ENCODE measurements around the gene C9.
"Not testable (repeated sequence)": the region's sequence is repeated elsewhere in the genome, so short reads cannot be mapped to it uniquely, and the experiment has no call there.

The C9 gene

GRCh38 chr5:39274398-39275085 lies 89.8 kb downstream of the C9 start:
- H3K27ac ChIP-seq (ENCODE audit: poor library complexity, severe bottlenecking) = no peak overlapping the region
- no peaks in the 10 kb centered on the region for H3K36me3 ChIP-seq (ENCODE audit: low read depth)
- H3K4me1 ChIP-seq (ENCODE audit: insufficient read depth, poor library complexity, severe bottlenecking) = no peaks in the 10 kb centered on the region
- no peak for ATAC-seq (ENCODE audit: low read depth)
- no peak for DNase-seq (ENCODE audit: low spot score)
- TF ChIP-seq, protein P1, sequence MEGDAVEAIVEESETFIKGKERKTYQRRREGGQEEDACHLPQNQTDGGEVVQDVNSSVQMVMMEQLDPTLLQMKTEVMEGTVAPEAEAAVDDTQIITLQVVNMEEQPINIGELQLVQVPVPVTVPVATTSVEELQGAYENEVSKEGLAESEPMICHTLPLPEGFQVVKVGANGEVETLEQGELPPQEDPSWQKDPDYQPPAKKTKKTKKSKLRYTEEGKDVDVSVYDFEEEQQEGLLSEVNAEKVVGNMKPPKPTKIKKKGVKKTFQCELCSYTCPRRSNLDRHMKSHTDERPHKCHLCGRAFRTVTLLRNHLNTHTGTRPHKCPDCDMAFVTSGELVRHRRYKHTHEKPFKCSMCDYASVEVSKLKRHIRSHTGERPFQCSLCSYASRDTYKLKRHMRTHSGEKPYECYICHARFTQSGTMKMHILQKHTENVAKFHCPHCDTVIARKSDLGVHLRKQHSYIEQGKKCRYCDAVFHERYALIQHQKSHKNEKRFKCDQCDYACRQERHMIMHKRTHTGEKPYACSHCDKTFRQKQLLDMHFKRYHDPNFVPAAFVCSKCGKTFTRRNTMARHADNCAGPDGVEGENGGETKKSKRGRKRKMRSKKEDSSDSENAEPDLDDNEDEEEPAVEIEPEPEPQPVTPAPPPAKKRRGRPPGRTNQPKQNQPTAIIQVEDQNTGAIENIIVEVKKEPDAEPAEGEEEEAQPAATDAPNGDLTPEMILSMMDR (IDR thresholded peaks at IDR 0.05; ENCODE audit: poor library complexity, severe bottlenecking) = no peak
- no peak overlapping the region for H3K4me3 ChIP-seq (ENCODE audit: severe bottlenecking)
- no peaks in the 10 kb centered on the region for H3K9me3 ChIP-seq (ENCODE audit: severe bottlenecking)
- no peaks in the 10 kb centered on the region for H3K27me3 ChIP-seq (ENCODE audit: insufficient read depth, poor library complexity, severe bottlenecking)

DNA sequence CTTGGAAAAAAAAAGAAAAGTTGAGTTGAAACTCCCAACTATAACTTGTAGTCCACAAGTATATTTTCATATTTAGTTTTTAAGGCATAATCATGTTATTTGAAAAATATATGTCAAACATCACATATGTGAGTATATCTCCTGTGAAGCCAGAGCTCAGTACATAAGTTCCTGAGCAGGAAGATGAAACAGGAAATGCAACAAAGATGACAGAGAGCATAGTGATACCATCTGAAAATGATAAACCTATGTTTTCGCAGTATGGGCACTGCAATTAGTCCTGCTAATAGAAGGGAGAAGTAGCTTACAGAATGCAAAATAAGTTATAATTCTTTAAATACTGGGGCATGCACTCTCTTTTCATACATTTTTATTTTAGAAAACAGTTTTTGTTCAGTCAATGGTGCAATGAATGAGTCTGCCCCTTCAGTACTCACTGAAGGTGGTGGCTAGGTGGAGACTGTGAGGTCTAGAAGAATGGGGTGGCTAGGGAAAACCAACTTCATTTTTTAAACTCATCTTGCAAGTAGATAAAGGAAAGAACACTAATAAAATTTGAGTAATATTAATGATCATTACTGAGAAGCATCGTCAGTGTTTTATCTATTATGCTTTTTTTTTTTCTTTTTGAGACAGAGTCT lies 90.9 kb downstream of the C9 start:
- H3K9me3 ChIP-seq (ENCODE audit: severe bottlenecking) = no peaks in the 10 kb centered on the region
- ATAC-seq (ENCODE audit: low read depth) (no peak), DNase-seq (ENCODE audit: low spot score) (no peak)
- H3K4me3 ChIP-seq (ENCODE audit: severe bottlenecking) = no peak overlapping the region
- no peak overlapping the region for H3K27ac ChIP-seq (ENCODE audit: poor library complexity, severe bottlenecking)
- H3K27me3 ChIP-seq (ENCODE audit: insufficient read depth, poor library complexity, severe bottlenecking) = no peaks in the 10 kb centered on the region
- TF ChIP-seq, protein P1 (IDR thresholded peaks at IDR 0.05; ENCODE audit: poor library complexity, severe bottlenecking) = no peak
- H3K4me1 ChIP-seq (ENCODE audit: insufficient read depth, poor library complexity, severe bottlenecking) = no peaks in the 10 kb centered on the region
- no peaks in the 10 kb centered on the region for H3K36me3 ChIP-seq (ENCODE audit: low read depth)

DNA sequence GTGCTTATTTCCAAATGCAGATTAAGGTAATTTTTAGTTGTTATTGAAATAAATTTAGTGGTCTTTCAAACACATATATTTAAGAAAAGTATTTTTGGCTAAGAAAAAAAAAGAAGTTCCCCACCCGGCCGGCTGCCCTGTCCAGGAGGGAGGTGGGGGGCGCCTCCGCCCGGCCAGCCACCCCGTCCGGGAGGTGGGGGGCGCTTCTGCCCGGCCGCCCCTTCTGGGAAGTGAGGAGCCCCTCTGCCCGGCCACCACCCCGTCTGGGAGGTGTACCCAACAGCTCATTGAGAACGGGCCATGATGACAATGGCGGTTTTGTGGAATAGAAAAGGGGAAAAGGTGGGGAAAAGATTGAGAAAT lies 91.4 kb downstream of the C9 start:
- H3K9me3 ChIP-seq (ENCODE audit: severe bottlenecking); DNase-seq (ENCODE audit: low spot score); H3K4me3 ChIP-seq (ENCODE audit: severe bottlenecking); H3K36me3 ChIP-seq (ENCODE audit: low read depth); H3K27ac ChIP-seq (ENCODE audit: poor library complexity, severe bottlenecking); H3K27me3 ChIP-seq (ENCODE audit: insufficient read depth, poor library complexity, severe bottlenecking); H3K4me1 ChIP-seq (ENCODE audit: insufficient read depth, poor library complexity, severe bottlenecking); ATAC-seq (ENCODE audit: low read depth): not testable (repeated sequence)

DNA sequence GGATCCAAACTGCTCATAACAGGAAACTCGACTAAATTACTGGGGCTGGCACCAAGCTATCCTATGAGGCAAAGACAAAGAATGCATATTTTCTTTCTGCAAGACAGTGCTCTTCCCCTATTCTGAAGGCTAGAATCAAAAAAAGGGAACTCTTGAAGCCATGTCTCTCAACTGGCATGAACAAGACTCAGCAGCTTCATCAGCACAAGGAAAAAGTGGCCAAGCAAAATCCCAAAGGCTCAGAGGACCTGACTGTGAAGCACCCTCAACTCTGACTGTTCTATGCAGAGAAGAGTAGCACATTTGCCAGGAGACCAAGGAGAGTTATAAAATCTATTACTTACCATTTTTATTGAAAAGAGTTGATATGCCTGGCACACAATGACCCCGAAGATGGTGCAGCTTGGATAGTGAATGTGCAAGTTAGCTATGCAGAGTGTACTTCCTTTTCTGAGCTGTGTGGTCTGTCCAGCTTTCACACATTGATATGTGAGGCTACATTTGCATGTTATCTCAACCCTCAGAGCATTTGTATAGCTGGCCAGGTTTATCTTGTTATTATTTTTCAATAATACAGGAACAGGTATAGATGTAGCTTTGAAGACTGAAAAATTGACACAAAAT lies 94.0 kb downstream of the C9 start:
- Histone ChIP-seq H3K4me1 (ENCODE audit: insufficient read depth, poor library complexity, severe bottlenecking) (no peaks in the 10 kb centered on the region), H3K9me3 (ENCODE audit: severe bottlenecking) (no peaks in the 10 kb centered on the region), H3K27ac (ENCODE audit: poor library complexity, severe bottlenecking) (no peak overlapping the region), H3K27me3 (ENCODE audit: insufficient read depth, poor library complexity, severe bottlenecking) (no peaks in the 10 kb centered on the region), H3K36me3 (ENCODE audit: low read depth) (no peaks in the 10 kb centered on the region), H3K4me3 (ENCODE audit: severe bottlenecking) (no peak overlapping the region)
- no peak for ATAC-seq (ENCODE audit: low read depth)
- no peak for DNase-seq (ENCODE audit: low spot score)
- TF ChIP-seq, protein P1 (IDR thresholded peaks at IDR 0.05; ENCODE audit: poor library complexity, severe bottlenecking) = no peak

- Histone ChIP-seq H3K9me3 (ENCODE audit: severe bottlenecking) (no peaks in the 10 kb centered on the region), H3K4me3 (ENCODE audit: severe bottlenecking) (no peak overlapping the region)
Measured at GRCh38 chr5:39267186-39267585, 97.1 kb downstream of the C9 start.

More at GRCh38 chr5:39267186-39267585, 97.1 kb downstream of the C9 start:
- TF ChIP-seq, protein P1 (IDR thresholded peaks at IDR 0.05; ENCODE audit: poor library complexity, severe bottlenecking) = no peak
- no peaks in the 10 kb centered on the region for H3K27me3 ChIP-seq (ENCODE audit: insufficient read depth, poor library complexity, severe bottlenecking)
- DNase-seq (ENCODE audit: low spot score) = no peak
- H3K4me1 ChIP-seq (ENCODE audit: insufficient read depth, poor library complexity, severe bottlenecking) = no peaks in the 10 kb centered on the region
- ATAC-seq (ENCODE audit: low read depth) = no peak
- no peaks in the 10 kb centered on the region for H3K36me3 ChIP-seq (ENCODE audit: low read depth)
- H3K27ac ChIP-seq (ENCODE audit: poor library complexity, severe bottlenecking) = no peak overlapping the region
